Midbrain (tissue), 1 donor: ENCODE measurements around the gene LAIR2.

Experiments
- DNase-seq: peaks from one replicate; lab custom pipeline; 2025; lab: John Stamatoyannopoulos, UW

LAIR2 gene

DNA sequence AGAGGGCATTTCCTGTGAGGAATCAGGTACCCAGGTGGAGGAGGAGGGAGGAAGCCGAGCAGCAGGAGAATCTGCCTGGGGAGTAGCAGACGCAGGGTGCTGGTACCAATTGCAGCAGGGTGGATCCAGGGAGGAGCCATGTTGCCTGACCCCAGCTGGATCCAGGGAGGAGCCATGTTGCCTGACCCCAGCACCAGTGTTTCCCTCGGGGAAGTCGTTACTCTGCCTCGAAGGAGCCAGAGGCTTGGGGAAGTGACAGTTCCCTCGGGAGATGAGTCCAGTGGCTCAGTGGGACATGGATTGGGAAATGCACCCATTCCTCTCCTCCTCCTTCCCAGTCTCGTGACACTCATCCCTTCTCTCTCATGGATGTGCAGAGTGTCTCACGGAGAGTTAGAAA lies 31.5 kb downstream of the LAIR2 start:
- DNase-seq = no peak

DNA sequence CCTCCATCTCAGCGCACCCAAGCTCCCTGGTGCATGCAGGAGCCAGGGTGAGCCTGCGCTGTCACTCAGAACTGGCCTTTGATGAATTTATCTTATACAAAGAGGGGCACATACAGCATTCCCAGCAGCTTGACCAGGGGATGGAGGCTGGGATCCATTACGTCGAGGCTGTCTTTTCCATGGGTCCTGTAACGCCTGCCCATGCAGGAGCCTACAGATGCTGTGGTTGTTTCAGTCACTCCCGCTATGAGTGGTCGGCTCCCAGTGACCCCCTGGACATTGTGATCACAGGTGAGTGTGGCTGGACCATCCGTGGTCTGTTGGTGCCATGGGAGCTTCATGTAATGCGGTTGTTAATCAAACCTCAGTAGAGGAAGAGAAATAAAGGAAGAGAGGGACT lies 33.0 kb downstream of the LAIR2 start:
- no peak for DNase-seq

DNA sequence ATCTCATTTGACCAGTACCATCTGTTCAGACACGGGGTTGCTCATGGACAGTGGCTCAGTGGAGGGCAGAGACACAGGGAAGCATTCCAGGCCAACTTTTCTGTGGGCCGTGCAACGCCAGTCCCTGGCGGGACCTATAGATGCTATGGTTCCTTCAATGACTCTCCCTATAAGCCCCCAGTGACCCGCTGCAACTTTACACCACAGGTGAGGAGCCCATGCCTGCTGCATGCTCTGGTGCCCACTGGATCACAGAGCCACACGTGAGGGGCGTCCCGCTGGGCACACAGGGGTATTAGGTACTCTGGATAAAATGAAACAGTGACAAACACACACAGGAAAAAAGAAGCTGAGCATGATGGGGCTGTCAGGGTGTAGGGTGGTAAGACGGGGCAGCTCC lies 34.3 kb downstream of the LAIR2 start:
- DNase-seq = no peak

DNA sequence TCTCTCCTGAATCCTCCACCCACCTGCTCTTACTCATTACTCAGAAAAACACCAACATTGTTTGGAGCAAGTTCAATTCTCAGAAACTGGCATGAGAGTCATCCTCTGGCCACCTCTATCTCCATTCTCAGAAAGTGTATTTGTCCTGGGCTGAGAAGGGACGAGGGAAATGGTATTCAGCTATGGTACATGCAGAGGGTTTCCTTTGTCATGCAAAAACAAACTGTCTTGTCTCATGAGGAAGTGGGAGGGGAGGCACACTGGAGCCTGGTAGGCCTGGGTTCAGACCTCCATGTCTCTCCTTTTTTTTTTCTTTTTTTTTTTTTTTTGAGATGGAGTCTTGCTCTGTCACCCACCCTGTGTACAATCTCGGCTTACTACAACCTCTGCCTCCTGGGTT lies 39.1 kb downstream of the LAIR2 start:
- no peak for DNase-seq

DNA sequence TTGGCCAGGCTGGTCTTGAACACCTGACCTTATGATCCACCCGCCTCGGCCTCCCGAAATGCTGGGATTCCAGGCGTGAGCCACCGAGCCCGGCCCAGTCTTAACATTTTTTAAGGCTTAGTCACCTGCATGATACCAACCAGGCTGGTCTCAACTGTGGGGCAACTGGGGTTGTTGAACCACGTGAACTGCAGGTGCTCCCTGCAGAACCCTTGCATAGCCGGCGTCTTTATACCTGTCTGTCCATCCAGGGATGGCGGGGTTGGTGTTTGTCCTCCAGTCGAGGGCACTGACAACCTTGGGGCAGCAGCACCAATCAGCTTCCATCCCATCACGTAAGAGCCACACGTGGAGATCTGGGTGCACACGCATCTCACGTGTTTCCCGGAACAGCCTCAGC lies 46.2 kb downstream of the LAIR2 start:
- DNase-seq = no peak

DNA sequence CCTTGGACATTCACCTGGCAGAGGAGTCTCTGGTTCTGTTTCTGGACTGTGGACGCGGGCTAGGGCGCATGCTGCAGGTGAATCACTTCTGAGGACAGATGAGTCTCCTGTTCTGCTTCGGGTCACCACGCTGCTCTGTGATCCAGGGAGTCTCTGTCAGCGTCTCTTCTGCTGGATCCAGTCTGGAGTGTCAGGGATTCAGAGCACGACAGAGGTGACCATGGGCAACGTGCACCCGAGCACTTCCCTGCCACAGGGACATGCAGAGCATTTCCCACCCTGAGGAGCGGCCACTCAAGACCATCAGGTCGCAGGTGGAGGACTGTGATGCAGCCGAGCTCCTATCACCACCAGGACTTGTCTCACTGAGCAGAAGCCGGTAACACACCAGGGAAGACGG lies 46.6 kb downstream of the LAIR2 start:
- DNase-seq = no peak

DNA sequence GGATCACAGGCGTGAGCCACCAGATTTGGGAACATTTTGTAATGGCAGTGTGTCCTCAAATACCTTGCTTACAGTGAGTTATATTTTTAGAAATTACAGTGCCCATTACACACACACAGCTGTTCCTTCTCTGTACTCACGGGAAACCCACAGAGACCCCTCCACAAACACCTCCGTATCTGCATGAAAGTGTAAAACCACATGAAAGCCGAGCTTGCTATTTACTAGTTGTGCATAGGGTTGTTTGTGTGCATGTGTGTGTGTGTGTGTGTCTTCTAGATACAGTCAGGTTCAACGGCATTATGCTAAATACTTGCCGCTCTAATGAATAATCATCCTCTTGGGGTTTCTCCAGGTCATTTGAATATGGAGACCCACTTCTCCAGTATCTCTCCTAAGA lies 48.7 kb downstream of the LAIR2 start:
- DNase-seq = no peak

DNA sequence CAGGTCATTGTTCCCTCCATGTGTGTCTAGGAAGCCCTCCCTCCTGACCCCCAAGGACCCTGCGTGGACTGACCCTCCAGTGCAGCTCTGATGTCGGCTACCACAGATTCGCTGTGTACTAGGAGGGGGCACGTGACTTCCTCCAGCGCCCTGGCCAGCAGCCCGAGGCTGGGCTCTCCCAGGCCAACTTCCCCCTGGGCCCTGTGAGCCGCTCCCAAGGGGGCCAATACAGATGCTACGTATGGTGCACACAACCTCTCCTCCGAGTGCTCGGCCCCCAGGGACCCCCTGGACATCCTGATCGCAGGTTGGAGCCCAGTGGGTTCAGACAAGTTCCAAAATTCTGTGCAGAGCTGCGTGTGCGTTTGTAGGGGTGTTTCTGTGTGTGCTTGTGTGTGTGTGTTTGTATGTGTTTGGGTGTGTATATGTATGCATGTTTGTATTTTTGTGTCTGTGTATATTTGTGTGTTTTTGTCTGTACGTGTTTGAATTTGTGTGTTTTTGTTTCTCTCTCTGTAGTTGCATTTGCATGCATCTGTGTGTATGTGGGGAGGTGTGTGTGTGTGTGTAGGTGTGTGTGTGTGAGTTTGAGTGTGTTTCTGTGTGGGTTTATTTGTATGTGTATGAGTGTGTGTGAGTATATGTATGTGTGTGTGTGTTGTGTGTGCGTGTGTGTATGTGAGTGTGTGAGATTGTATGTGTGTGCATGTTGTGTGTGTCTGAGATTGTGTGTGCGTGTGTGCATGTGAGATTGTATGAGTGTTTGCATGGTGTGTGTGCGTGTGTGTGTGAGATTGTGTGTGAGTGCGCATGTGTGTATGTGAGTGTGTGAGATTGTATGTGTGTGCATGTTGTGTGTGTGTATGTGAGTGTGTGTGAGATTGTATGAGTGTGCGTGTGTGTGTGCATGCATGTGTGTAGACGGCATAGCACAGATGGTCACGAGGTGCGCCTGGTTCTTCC lies 49.6 kb downstream of the LAIR2 start:
- no peak for DNase-seq

DNA sequence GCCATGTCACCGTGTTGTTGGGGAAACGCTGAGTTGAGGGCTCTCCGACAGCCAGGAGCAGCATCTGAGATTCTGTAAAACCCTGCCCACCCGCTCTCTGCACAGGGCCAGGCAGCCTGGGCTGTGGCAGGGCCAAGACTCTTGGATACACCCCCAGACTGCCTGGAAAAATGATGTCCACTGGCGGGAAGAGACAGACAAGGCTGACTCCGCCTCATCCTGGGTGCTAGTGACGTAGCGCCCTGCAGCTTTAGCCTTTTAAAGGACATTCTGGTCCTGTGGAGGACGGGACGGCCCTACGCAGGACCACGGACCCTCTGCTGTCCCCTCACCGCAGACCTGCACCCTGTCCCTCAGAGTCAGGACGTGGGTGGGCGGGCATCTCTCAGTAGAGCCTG lies 50.3 kb downstream of the LAIR2 start:
- DNase-seq = no peak

DNA sequence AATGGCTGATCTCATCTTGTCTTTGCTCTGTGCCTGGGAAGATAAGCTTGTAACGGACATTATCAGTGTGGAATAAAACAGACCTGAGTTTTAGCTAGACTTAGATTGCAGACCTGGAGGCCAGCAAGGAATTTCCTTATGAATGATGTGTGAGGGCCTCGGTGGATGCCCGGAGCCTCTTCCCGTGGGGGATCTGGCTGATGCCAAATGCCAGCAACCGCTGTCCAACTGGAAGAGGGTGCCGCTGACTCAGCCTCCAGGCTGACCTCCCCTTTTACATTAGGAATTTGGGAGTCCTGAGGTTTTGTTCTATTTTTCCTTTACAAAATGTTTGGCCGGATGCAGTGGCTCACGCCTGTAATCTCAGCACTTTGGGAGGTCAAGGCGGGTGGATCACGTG lies 51.4 kb downstream of the LAIR2 start:
- DNase-seq = no peak

DNA sequence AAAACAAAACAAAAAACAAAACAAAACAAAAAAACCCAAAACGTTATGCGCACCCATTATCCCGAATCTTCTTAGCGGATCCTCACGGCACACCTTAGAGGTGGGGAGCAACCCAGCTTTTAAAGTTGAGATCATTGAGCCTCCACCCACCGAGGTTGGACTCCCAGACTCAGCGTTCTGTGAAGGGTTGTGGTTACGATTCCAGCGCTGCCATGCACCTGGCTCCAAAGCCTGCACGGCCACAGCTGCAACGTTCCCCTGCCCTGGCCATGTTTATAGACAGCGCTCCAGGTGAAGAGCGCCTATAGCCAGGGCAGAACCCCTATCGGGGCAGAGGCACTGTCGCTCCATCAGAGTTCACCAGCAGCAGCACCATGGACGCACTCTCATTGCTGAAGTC lies 52.3 kb downstream of the LAIR2 start:
- DNase-seq = no peak

DNA sequence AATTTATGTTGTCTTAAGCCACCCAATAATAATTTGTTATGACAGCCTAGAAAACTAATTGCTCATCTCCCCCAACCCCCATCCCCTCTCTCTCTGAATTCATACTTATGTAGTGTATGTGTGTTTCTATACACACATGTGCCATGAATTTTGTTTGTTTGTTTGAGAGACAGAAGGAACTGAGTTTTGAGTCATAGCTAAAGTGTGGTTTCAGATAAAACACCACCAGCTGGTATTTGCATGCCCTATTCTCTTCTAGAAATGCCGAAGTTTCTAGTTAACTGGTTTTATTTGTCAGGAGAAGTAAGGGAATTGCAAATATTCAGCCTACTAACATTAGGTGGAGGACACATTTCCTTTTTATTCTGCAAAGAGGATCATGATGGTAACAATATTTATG lies 53.6 kb downstream of the LAIR2 start:
- no peak for DNase-seq

DNA sequence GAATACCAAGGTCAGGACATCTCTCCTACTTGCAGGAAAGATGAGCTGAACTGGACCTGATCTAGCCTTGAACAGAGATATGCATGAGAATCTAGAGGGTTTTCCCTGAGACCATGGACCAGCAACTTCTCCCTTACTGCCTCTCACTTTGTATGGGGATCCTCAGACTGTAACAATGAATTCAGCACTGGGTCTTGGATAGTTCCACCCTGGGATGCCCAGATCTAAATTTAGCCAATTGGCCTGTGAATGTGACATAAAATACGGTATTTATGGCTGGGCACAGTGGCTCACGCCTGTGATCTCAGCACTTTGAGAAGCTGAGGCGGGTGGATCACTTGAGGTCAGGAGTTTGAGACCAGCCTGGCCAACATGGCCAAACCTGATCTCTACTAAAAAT lies 55.7 kb downstream of the LAIR2 start:
- no peak for DNase-seq
